Natural killer cell (primary cell): ENCODE data around the gene AWAT1. TPM values are rescaled to one million over a fixed set of nuclear protein-coding genes. Genes with fewer than 3 reads are reported as not detected.

Experiments used
- ATAC-seq, 3 donors: fragments of 150-1000 bp in 2 of 3; fragments of 200-7000 bp in 1 of 3; cut with Tn5 transposase; 1 replicate in 1 of 3; 2 replicates in 2 of 3; pipeline ENCODE4 v1.10.0; 2021; ENCODE audit warnings: mild to moderate bottlenecking in 2 of 3, moderate library complexity in 2 of 3
- DNase-seq, 2 donors: peaks; one replicate each; pipeline versions ENCODE4 v3.0.0 to v3.0.0-alpha.2; 2013 to 2021; ENCODE audit warnings: mixed read lengths in 1 of 2
- H3K27ac ChIP-seq: one replicate; pipeline ENCODE4 v1.5.1; 2013; ENCODE audit warnings: mild to moderate bottlenecking, low read length
- H3K27me3 ChIP-seq: one replicate; pipeline ENCODE4 v1.6.1; 2013; ENCODE audit warnings: low read length; ENCODE audit not compliant: control insufficient read depth, insufficient read depth
- H3K36me3 ChIP-seq: one replicate; pipeline ENCODE4 v1.6.1; 2013; ENCODE audit warnings: low read length; ENCODE audit not compliant: control insufficient read depth, insufficient read depth
- H3K4me1 ChIP-seq: one replicate; pipeline ENCODE4 v1.6.1; 2013; ENCODE audit warnings: low read length; ENCODE audit not compliant: control insufficient read depth, insufficient read depth
- H3K4me3 ChIP-seq: one replicate; pipeline ENCODE4 v1.5.1; 2013; ENCODE audit warnings: low read length
- H3K9me3 ChIP-seq: one replicate; pipeline ENCODE4 v1.6.1; 2013; ENCODE audit warnings: low read length; ENCODE audit not compliant: control insufficient read depth, insufficient read depth
- H3K27ac Mint-ChIP-seq, 2 donors: one replicate each; pipeline ENCODE4 v1.8.0; 2022; ENCODE audit warnings: mild to moderate bottlenecking in 2 of 2, mixed read lengths in 2 of 2, moderate library complexity in 1 of 2
- H3K27me3 Mint-ChIP-seq, 2 donors: one replicate each; pipeline ENCODE4 v1.8.0; 2022; ENCODE audit warnings: low read depth in 2 of 2, mixed read lengths in 2 of 2
- H3K36me3 Mint-ChIP-seq: one replicate; pipeline ENCODE4 v1.8.0; 2022; ENCODE audit warnings: mixed read lengths
- H3K4me1 Mint-ChIP-seq, 2 donors: one replicate each; pipeline ENCODE4 v1.8.0; 2022; ENCODE audit warnings: mixed read lengths in 2 of 2
- H3K4me3 Mint-ChIP-seq: one replicate; pipeline ENCODE4 v1.8.0; 2022; ENCODE audit warnings: mild to moderate bottlenecking, moderate library complexity, mixed read lengths
- H3K9me3 Mint-ChIP-seq, 2 donors: one replicate each; pipeline ENCODE4 v1.8.0; 2022; ENCODE audit warnings: mixed read lengths in 2 of 2
- WGBS: methylation state at CpG from one replicate; pipeline ENCODE4 v1.1.7; 2013; ENCODE audit warnings: missing lambda C conversion rate; ENCODE audit not compliant: insufficient coverage; 5-methylcytosine and 5-hydroxymethylcytosine counted together
- intact Hi-C: fragments of 100-400 bp; cut with micrococcal nuclease; formaldehyde crosslinking; loops from one replicate; pipeline ENCODE4 v1.14.2; 2022
- total RNA-seq, 4 donors: library from RNA; stranded (reverse); fragments of 120-200 nt in 1 of 4; gene quantifications; one replicate each; pipeline versions ENCODE4 v1.2.3 to v1.2.4, GENCODE V29; 2013 to 2022
- TF ChIP-seq, protein P1 (sequence below): fragments of 200-600 bp; IDR thresholded peaks from one replicate; pipeline ENCODE4 v1.8.0; 2022; ENCODE audit warnings: antibody characterized with exemption

The AWAT1 gene
- total RNA-seq, 3 donors from 2014 or later (not counting 1 experiment from before 2014, with no cell fraction given), result not detected

DNA sequence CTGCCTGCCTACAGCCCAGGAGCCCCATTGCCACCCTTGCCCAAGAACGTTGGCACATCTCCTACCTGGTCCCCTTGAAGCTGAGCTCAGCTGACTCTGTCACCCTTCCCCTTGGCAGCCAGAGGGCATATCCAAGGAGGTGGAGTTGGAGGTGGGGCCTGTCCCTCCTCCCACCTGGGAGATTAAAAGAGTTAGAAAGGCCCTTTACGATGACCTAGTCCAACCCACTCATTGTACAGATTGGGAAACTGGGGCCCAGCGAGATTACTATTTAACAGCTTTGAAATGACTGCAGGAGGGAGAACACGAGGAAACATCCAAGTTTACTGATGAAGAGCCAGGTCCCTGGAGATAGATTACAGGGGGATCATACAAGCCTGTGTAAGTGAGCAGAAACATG is 25.6 kb downstream of the AWAT1 start, which contains the start of gene P2RY4:
TSS of gene P2RY4 (minus strand) at position 101 of the 400 bp plus-strand sequence. CDS start 580 bp downstream, outside the sequence.
- Mint-ChIP-seq H3K36me3 (no peaks in the 10 kb centered on the region), H3K27ac (no peak within 1 kb of the TSS), H3K27me3 (no peaks in the 10 kb centered on the region), H3K9me3 (no peaks in the 10 kb centered on the region), H3K4me3 (no peak within 1 kb of the TSS), H3K4me1 (peaks cover 0 to 4% of the 10 kb centered on the region in 2 donors)
- H3K4me3 ChIP-seq, result no peak within 1 kb of the TSS
- H3K9me3 ChIP-seq, result no peaks in the 10 kb centered on the region
- TF ChIP-seq, protein P1, sequence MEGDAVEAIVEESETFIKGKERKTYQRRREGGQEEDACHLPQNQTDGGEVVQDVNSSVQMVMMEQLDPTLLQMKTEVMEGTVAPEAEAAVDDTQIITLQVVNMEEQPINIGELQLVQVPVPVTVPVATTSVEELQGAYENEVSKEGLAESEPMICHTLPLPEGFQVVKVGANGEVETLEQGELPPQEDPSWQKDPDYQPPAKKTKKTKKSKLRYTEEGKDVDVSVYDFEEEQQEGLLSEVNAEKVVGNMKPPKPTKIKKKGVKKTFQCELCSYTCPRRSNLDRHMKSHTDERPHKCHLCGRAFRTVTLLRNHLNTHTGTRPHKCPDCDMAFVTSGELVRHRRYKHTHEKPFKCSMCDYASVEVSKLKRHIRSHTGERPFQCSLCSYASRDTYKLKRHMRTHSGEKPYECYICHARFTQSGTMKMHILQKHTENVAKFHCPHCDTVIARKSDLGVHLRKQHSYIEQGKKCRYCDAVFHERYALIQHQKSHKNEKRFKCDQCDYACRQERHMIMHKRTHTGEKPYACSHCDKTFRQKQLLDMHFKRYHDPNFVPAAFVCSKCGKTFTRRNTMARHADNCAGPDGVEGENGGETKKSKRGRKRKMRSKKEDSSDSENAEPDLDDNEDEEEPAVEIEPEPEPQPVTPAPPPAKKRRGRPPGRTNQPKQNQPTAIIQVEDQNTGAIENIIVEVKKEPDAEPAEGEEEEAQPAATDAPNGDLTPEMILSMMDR, result no peak
- no peak within 1 kb of the TSS for H3K27ac ChIP-seq
- 60% methylated on average over 1 of the region's 4 CpGs for WGBS
- H3K4me1 ChIP-seq, result no peaks in the 10 kb centered on the region
- H3K36me3 ChIP-seq, result no peaks in the 10 kb centered on the region
- no peaks in the 10 kb centered on the region for H3K27me3 ChIP-seq
- DNase-seq, result no peak
- no peak for ATAC-seq
- intact Hi-C loops, result no loop called here

DNA sequence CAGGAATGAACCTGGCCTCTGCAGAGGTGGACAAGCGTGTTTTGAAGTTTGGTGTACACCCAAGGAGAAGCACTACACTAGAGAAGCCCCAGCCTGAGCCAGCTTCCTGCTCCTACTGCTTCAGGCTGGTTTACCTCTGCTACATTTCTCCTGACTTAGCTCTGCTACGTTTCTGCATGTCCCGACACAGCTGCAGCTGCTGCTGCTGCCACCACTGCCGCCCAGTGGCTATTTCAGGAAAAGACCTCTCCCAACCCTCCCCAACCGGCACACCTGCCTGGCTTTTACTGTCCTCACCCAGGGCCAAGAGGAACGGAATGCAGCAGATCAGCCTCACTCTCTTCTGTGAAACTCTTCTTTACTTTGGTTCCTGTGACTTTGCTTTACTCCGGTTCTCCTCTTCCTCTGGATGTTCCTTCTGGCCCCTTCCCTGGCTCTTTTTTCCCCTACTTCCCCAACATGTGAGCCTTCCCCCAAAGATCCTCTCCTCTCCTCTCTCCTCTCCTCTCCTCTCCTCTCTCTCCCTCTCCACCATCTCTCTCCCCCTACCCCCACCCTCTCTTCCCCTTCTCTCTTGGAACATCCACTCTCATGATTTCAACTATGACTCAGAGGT is 28.6 kb downstream of the AWAT1 start:
- Histone ChIP-seq H3K4me1 (no peaks in the 10 kb centered on the region), H3K9me3 (no peaks in the 10 kb centered on the region), H3K36me3 (no peaks in the 10 kb centered on the region), H3K27ac (no peak overlapping the region), H3K4me3 (no peak overlapping the region), H3K27me3 (no peaks in the 10 kb centered on the region)
- 44% methylated on average over 7 of the region's 7 CpGs for WGBS
- TF ChIP-seq, protein P1, result no peak
- H3K9me3 Mint-ChIP-seq, result no peaks in the 10 kb centered on the region
- H3K4me3 Mint-ChIP-seq, result no peak overlapping the region
- intact Hi-C loops, result no loop called here
- peaks cover 0 to 2% of the 10 kb centered on the region in 2 donors for H3K4me1 Mint-ChIP-seq
- H3K36me3 Mint-ChIP-seq, result no peaks in the 10 kb centered on the region
- no peak overlapping the region for H3K27ac Mint-ChIP-seq
- ATAC-seq, result no peak
- peaks cover 0 to 9% of the 10 kb centered on the region in 2 donors for H3K27me3 Mint-ChIP-seq
- DNase-seq, result peak in 1 of 2 donors; percentile 23

DNA sequence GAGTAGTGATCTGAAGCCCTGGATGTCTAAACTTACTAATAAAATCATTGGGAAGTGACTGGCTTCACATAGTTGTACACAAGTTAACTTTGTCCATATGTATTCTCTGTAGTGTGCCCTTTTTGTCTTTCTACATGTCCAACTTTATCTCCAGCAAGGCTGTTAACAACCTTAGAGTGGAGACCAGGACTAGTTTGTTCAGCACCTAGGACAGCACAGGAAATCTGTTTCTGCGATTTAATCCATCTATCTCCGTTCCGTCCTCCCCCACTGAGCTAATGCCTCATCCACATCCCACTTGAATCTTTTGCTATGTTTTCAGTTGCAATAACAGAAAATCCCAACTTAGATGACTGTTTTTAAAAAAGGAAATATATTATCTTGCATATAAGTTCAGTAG is 30.3 kb downstream of the AWAT1 start:
- peaks cover 0 to 9% of the 10 kb centered on the region in 2 donors for H3K27me3 Mint-ChIP-seq

More for the DNA sequence above, 30.3 kb downstream of the AWAT1 start:
- Mint-ChIP-seq H3K4me1 (no peaks in the 10 kb centered on the region), H3K4me3 (no peak overlapping the region), H3K9me3 (no peaks in the 10 kb centered on the region), H3K36me3 (no peaks in the 10 kb centered on the region), H3K27ac (no peak overlapping the region)
- ATAC-seq (no peak), DNase-seq (no peak)
- Histone ChIP-seq H3K9me3 (no peaks in the 10 kb centered on the region), H3K27ac (no peak overlapping the region), H3K27me3 (no peaks in the 10 kb centered on the region), H3K4me3 (no peak overlapping the region), H3K4me1 (no peaks in the 10 kb centered on the region), H3K36me3 (no peaks in the 10 kb centered on the region)
- intact Hi-C loops, result no loop called here
- 95% methylated on average over 3 of the region's 3 CpGs for WGBS
- TF ChIP-seq, protein P1, result no peak
